SK-N-SH (cell line): ENCODE data around the gene EXOC1L.
A peak's percentile ranks its signal among the peaks of the same experiment; 100 is the strongest.

Source experiments
- EZH2phosphoT487 ChIP-seq: fragments of 200-600 bp; sonication (generic); IDR thresholded peaks from 2 replicates; pipeline ENCODE4 v1.6.1; 2017; ENCODE audit warnings: low read depth, mixed run types, mild to moderate bottlenecking, antibody characterized with exemption, moderate library complexity, borderline replicate concordance
- JUND ChIP-seq: IDR thresholded peaks from 2 replicates; pipeline ENCODE4 v1.4.0; 2012
- RFX5 ChIP-seq: IDR thresholded peaks from 2 replicates; pipeline ENCODE4 v1.6.1; 2012; ENCODE audit warnings: mild to moderate bottlenecking, improper control_type of control experiment, low read length
- TF ChIP-seq, protein P1 (sequence below): fragments of 200-600 bp; sonication (generic); IDR thresholded peaks from 2 replicates; pipeline ENCODE4 v1.6.1; 2017; ENCODE audit warnings: antibody characterized with exemption, mild to moderate bottlenecking, moderate library complexity

DNA sequence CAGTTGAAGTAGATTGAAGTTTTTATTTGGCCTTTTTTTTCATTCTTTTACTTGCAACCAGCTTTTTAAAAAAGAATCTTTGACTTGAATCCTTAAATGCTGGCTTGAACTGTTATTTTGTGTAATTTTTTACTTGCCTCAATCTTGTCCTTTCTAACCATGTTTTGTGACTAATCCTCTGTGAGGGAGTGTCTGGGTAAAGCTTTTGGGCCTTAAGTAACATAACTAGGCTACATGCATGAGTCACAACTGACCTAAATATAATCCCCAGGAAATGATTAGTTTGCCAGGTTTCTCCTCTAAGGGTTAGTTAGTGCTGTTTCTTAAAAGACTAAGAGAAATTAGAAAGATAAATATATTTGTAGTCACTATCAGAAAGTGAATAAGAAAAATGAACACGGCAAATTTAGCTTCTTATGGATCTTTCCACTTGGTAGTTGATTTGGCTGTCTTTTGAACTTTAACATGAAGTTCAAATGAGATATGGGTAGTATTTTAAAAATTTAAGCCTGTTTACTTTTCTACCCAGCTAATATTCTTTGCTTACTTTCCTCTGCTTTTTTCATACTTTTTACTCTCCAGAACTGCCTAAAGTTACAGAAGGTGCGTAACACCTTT lies 46.8 kb downstream of the EXOC1L start:
- TF ChIP-seq, protein P1, sequence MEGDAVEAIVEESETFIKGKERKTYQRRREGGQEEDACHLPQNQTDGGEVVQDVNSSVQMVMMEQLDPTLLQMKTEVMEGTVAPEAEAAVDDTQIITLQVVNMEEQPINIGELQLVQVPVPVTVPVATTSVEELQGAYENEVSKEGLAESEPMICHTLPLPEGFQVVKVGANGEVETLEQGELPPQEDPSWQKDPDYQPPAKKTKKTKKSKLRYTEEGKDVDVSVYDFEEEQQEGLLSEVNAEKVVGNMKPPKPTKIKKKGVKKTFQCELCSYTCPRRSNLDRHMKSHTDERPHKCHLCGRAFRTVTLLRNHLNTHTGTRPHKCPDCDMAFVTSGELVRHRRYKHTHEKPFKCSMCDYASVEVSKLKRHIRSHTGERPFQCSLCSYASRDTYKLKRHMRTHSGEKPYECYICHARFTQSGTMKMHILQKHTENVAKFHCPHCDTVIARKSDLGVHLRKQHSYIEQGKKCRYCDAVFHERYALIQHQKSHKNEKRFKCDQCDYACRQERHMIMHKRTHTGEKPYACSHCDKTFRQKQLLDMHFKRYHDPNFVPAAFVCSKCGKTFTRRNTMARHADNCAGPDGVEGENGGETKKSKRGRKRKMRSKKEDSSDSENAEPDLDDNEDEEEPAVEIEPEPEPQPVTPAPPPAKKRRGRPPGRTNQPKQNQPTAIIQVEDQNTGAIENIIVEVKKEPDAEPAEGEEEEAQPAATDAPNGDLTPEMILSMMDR = no peak
- TF ChIP-seq EZH2phosphoT487 = no peak
- peak; percentile 75 for TF ChIP-seq JUND
- TF ChIP-seq RFX5 = no peak
